NCI-H510A (cell line): Measurements from ENCODE around the gene ZRANB1.

Source experiments
- DNase-seq: peaks from one replicate; lab custom pipeline; 2025; lab: John Stamatoyannopoulos, UW

Gene ZRANB1

DNA sequence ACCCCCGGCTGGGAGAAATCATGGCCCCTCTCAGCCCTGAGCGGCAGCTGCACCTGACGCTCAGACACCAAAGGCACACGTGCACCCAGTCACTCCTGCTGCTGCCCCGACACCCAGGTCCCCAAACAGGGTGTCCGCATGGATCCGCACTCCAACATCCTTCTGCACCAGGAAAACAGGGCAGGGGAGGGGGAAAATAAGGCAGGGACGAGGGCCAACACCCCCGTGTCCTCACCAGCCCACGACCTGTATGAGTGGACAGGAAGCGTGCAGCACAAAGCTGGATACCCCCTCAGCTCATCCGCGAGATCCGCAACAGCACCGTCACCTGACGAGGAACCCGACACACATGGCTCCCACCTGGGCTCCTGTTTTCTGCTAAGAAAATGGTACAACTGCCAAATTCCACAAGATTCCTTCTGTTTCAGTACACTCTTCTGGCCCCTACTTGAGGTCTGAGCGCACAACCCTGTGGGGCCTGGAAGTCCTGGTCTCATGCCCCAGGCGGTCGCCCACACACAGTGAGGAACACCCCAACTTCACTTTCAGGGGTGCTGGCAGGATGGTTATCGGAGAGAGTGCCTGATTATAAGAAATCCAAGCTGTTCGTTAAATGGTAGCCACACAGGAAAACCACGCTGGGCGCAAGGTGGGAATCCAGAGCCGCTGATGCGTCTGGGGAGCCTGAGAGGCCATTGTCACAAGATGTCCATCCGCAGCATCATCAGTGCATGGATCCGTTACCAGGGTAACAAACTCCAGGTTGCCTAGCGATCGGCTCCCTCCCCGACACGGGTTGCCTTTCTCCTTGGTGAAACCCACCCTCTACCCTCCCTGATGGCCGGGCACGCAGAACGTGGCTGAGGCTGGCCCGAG lies 63.6 kb downstream of the ZRANB1 start:
- DNase-seq: no peak

DNA sequence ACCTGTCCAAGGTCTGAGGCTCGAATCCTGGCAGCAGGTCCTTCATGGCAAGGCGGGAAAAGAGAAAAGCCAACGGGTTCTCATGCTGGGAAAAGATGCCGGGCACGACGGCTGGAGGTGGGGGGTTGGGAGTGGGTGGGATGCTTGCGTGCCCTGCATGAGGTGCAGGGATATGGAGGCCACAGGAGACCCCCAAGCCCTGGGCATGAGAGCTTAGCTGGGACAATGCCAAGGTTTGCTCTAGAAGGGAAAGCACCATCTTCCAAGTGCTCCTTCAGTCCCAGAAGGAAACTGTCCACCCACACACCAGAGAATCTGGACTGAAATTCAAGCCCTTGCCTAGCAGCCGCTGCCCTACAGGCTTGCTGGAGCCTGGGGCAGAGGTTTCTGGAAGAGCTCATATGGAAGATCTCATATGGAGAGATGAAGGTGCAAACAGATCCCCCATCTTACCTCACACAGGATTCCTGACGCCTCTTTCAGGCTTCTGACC lies 64.3 kb downstream of the ZRANB1 start:
- DNase-seq: no peak

DNA sequence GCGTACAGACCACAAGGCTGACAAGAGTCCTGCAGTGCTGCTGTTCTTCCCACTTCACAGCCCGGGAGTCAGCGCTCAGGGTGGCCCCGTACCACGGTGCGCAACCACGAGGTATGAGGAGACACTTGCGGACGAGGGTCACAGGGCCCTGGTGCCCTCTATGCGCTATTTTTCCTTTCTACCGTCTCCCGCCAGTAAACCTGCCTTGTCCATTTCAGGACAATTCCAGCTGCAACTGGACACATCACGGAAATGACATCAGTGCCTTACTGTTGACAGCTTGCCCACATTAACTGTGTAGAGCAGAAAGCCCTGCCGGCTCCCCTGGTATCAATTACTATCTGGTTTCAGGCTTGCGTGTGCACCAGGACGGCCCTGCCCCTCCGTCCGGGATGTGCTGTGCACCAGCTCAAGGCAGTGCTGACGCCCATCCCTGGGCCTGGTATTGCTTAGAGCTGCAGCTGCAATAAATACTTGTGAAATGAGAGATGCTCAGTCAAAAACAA lies 65.1 kb downstream of the ZRANB1 start:
- DNase-seq: no peak

DNA sequence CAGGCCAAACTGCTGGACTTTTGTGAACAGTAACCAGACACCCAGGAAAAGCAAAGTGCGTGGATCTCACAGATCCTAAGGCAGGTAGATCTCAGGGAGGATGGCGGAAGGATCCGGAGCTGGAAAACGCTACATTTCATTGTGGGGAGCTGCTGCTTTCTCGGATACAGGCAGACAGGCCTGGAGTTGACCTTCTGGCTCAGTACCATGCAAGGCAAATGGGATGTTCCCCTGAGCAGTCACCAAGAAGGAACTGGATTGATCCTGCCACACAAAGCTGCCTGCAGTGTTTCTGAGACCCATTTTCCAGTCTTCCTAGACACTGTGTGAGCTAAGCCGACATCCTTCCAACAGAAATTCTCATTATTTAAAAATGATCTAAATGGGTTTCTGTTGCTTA lies 65.5 kb downstream of the ZRANB1 start:
- no peak for DNase-seq

DNA sequence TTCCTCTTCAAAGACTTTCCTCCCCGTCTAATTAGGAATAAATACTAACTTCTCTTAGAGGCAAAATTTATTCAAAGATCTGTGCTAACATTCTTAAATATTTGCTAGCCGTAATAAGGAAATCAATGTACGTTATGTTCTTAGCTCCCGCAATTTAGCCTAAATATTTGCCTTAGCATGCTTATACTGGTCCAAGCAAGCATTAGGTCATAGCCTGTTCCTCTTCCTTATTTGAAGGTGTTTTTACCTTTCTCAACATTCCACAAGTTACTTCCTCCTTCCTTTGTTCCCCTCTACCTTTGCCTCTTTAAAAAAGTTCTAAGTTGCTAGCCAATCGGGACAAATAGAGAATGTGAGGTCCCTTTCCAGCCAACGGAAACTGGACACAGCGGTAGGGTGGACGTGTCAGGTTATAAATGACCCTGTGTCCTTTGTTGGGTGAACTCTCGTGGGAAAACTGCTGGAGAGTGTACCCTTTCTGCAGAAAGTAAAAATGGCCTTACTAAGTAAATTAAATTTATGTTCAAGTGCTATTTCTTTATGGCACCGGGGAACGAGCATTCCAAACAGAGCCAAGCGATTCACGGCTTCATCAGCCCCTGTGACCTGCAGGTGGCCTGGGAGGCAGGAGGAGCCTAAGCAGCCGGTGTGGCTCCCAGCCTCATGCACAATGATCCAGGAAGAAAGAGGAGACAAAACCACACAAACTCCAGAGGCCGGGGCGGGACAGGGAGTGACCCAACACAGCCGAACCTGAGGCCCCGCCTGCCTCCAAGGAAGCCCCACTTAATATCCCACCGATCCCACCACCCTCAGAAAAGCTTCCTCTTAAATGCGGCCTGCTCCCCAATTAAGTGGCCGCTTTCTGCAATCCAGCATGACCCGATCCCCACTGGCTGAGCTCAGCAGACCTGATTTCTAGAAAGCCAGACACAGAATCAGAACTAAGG lies 67.0 kb downstream of the ZRANB1 start:
- DNase-seq: no peak

DNA sequence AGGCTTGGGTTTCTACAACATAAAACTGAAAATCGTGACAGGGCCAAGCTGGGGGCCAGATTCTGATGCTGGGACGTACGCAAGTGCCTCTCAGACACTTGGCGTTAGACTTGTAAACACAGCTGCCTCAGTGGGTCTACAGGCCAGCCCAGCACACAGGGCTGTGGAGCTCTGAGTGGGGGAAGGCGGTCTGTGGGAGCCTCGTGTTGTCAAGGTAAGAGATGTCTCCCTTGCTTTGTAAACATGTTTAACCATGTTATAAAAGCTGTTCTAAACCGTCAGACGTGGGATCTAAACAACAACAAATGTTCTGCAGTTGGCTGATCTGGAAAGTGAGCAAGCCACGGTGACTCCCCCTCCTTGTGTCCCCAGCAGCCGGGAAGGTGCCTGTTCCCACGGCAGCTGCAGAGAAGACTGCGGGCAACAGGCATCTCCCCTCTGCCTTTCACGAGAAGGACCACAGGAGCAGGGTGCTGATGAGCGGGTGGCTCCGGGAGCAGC lies 67.8 kb downstream of the ZRANB1 start:
- DNase-seq: no peak

DNA sequence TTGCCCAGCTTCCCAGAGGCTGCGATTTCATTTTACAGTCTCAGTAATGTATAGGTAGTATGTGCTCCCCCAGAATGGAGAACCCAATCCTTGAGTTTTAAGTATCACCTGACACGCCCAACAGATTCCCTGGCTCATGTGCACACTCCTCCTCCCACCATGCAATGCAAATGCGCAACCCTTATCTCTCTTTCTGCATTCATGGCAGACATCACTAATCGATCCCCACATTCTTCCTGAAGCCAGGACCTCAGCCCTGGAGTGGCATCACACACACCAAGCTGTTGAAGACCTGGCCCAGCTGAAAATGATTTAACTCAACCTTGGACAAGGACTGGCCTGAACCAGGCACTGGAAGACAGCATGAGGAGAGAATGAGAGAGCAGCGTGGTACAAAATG lies 68.4 kb downstream of the ZRANB1 start:
- DNase-seq: no peak

DNA sequence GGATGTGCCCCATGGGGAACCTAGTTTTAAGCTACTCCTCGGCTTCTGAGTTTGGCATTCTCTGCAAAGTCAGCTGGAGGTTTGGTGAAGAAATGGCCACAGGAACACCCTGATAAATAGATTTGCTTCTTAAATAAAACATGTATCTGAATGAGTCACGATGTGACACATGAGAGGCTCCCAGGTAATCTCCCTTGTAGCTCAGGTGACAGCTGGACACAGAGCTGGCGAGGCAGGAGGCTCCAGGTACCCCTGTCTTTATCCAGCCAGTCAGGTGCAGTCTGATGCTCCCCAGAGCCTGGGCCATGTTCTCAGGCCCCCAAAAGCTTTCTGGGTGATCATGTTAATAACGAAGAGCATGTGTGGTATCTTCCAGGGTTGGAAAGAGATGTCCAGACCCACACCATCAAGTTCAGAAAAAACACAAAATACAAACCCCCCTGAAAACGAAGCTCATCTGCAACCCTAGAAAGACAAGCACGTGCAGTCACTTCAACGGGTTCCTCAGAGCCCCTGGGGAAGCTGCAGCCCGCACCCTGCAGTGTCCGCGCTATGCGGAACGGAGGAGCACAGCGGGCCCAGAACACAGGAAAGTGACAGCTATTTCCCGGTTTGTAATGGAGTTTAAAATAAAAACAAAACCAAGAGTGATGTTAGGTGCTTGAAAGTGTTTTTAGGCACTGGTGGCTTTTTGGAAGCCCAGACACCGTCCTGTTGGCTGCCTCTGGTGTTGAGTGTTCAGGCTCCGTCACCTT lies 69.4 kb downstream of the ZRANB1 start:
- DNase-seq: no peak

DNA sequence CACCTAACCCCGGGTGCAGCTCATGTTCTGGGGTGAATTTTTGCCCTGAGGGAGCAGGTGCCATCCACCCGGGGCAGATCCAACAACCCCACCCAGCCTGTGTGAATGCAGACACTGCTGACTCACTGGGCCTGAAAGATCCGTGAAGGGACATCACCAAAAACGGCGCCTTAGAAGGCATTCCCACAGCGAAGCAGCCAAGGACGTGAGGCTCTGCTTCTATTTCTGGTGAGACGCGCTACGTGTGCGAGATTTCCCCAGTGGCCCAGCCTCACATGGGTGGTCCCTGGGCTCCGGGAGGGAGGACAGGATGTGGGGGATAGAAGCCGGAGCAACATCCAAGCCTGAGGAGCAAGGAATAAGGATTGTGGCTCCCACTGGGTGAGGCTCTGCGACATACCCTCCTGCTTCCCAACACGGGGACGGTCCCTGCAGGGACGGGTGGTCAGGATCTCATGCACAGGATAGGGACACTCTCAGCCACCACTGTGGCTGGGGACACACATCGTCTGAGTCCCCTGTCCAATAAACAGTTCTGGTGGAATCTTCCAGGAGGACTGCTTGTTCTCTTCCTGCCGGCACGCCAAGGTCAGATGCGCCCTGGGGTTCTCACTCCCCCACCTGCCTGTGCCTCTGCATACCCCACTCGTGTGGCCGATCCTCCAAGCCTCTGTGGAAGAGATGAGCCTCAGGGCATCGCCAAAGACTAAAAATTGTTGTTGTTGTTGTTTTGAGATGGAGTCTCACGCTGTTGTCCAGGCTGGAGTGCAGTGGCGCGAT lies 70.2 kb downstream of the ZRANB1 start:
- no peak for DNase-seq

DNA sequence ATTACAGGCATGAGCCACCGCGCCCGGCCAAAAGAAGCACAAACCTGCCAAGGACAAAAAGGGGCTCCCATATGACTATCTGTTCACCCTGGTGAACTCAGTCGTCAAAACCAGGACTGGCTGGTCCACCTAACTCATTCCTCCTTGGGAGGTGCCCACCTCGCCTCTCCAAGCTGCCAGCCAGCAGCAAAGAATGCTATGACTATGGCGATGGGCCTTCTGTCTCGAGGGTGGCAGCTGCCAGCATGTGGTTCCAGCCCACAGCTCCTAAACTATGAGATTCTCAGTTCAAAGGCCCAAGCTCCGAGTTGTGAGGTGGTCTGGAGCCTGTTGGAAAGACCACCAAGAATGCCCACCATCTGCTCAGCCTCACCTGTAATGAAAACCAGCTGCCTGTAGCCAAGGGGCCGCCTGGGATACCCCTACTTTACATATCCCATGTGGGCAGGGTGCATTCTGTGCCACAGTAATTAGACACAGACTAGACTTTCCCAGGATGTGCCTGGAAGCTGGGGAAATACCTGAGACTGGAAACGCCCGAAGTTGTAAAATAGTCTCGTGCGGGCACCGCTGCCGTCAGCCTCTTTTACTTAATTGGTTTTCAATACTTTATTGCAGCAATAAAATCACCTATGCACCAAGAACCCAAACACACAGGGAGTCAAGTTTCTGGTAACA lies 71.1 kb downstream of the ZRANB1 start:
- no peak for DNase-seq

DNA sequence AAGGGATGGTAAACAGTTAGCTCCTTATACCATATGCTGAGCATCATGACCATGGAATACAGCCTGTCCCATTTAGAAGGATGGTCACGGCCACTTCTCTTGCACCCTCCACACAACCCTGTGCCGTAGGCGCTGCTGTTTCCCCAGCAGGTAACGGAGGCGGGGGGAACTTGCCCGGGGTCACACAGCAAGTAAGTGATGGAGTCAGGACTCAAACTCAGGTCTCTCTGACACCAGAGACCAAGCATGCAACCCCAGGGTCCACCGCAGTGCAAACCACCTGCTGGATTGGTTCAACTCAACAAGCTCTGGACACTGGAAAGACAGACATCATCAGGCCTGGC lies 71.6 kb downstream of the ZRANB1 start:
- no peak for DNase-seq

DNA sequence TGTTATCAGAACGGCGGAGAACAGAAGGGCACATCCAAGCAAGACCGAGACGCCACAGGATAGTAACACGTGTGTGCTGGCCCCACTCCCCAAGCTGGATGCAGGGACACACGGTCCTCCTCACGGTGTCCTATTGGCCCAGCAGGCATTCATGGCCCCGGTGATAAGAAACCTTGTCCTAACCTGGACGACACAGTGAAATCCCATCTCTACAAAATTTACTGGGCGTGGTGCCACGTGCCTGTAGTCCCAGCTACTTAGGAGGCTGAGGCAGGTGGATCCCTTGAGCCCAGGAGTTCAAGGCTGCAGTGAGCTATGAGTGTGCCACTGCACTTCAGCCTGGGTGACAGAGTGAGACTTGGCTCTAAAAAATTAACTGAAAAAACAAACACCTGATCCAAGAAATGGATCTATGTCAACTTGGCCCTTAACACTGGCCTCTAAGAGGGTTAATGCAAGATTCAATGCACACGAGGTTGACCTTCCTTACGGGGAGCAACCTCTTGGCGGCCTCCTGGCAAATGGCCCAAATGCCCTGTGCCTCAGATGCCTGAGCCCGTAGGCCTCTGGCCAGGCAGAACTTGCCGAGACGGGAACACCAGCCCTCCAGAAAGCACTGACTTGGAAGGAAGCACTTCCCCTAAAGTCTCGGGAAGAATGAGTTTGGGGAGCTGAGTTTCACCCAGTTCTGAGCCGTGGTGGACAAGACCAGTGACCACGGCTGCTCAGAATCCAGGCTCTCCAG lies 72.3 kb downstream of the ZRANB1 start:
- no peak for DNase-seq

DNA sequence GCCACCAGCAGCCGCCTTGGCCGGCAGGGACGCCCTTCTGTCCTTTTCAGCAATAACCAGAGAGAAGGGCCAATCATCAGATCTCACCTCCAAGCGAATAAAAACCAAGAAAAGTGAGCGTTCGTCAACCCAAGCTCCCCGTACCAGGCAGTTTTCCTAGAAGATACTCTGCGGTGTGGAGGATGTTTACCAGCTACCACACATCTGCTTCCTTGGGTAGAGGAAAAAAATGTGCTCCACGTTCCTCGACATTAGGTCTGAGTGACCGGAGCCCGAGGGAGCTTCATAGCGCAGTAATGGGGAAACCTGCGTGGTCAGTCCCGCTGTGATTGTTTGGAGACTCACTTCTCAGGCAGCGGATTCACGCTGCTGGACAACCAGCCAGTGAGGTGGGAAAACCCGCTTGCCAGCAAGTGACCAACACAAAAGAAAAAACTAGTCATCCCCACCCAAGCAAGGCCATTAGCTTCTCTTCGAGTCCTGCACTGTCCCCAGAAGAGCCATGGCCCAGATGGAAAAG lies 73.0 kb downstream of the ZRANB1 start:
- no peak for DNase-seq

DNA sequence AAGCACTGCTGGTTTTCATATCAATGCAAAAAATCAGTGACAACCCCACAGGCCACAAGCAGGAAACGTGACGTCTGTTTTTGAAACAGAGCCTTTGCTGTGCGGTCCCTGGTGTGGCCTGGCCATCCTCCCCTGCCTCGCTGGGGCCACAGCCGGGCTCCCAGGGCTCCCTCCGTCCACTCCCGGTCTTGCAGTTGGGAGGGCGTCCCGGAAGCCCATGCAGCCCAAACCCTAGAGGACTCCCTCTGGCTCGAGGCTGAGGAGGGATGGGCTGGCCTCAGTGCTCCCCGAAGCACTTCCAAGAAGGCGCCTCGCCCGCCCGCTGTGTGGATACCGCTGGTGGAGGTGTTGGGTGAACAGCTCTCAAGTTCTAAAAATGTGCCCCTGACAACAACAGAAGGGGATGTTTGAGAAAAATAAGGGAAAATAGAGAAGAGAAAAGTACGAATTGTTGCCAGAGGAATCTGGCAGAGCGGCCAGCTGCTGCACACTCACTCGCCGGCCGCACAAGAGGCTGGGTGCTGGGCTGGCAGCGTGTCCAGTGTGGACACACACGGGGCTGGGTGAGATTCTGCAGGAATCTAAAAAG lies 73.5 kb downstream of the ZRANB1 start:
- no peak for DNase-seq

DNA sequence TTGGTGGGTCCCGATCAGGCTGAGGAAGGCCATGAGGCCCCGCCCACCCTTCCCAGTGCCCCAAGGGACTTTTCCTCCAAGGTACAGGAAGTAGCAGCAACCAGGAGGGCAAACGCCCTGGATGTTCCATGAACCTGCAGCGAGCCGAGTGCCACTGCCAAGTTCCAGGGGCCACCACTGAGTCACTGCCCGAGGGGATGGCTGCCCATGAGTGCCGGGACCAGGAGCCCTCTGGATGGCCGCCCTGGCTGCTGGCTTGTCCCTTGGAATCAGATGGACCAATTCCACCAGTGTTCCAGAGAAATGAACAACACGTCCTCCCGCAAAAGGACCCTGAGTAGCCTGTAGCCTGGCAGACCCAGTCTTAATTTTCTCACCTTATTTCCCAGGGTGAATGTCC lies 74.2 kb downstream of the ZRANB1 start:
- no peak for DNase-seq

DNA sequence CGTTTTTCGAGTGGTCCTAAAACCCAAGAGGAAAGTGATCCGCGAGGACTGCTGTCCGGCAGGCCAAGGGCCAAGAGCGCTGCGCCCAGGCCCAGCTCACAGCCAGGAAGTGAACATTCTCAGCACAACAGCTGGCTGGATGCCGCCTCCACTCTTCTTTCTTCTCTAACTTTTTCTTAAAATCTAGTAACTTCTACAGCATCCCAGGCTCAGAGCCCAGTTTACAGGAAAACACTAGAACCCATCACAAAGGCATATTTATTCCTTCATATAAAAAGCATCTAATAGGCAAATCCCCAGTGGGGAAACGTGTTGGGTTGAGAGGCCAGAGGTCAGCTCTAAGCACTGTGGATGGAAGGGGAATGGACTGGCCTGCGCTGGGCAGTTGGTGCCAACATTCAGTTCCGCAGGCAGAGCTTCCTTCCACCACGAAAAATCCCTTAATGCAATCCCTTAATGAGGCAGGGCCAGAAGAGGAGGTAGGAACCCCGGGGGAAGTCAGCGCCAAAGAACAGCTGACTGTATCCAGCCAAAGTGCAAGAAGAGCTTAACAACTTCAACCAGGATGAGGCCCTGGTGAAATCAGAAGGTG lies 74.8 kb downstream of the ZRANB1 start:
- DNase-seq: no peak

DNA sequence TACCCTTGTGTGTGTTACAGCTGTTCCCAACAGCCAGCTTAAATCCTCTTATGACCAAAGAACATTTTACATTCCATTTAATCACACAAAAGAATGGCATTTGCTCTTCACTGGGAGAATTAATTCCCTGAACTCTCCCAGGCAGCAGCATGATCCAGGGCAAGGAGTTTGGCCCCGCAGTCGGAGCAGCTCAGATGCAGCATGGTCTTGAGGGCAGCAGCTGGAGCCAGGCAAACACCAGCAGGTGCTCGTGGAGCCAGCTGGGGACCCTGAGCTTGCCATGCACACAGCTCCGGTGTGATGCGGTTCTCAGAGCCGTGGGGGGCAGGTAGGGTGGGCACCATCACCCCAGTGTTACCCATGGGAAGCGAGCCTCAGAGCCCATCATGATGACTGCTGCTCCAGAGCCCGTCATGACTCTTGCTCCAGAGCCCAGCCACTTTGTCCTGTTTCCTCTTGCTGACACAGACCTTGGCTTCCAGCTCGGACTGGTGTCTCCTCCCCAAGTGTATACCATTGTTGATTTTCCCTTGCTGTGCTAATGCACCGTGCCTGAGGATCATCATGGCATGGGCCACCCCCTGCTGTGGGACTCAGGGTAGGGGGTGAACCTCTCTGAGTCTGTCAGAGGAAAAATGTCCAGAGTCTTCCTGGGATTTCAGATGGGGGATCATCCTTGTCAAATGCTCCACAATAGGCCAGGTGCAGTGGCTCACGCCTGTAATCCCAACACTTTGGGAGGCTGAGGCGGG lies 75.8 kb downstream of the ZRANB1 start:
- DNase-seq: peak; percentile 38

DNA sequence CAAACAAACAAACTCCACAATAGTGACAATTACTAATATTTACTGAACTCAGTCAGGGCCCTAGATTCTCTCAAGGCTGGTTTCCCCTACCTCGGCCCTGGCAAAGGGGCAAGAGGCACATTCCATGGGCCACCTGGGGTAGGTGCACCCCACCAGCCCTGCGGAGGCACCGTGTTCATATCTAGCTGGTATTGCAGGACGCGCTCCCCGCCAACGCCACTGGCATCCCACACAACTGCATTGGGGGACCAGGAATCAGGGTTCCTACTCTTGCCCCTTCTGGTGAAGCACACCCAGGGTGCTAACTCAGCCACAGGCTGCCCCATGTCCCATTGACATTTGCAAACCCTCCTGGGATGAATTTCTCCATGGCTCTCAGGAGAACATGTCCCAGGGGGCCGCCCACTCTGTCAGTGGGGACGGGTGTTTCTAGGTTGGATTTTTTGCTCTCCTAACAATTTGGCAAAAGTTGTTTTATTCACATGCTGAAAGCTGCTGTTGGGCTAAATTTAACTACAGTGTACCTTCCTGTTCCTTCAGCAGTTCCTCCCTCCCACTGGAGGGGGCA lies 76.7 kb downstream of the ZRANB1 start:
- DNase-seq: no peak
